ENCODE measurements around the gene PAK6.

PAK6 gene

DNA sequence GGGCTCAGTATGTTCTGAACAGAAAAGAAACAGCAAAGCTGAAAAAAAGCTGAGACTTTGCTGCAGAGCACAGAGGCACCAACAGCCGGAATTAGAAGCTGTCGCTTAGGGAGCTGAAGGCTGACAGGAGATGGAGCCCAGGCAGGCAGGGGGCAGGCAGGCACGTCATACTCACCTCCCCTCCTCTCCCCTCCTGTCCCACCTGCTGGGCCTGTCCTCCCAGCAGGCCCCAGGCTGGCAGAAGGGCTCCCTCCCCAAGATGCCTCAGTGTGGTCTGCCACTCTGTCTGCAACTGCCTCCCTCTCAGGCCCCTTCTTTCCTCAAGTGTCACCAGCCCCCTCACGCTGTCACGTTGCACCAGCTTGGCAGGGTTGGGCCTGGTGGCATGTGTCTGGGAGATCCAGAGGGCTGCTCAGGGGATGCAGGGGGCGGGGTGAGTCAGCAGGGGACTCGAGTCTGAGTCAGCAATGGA lies 47.2 kb downstream of the PAK6 start:
- TF ChIP-seq POLR2AphosphoS5 (IDR thresholded peaks at IDR 0.05; ENCODE audit: low read depth) (no peak), REST (IDR thresholded peaks at IDR 0.05; ENCODE audit: insufficient replicate concordance, low read depth) (no peak), GABPA (IDR thresholded peaks at IDR 0.05; ENCODE audit: low read depth) (no peak), CTCF (IDR thresholded peaks at IDR 0.05; ENCODE audit: insufficient read depth, low read length) (no peak), SPI1 (IDR thresholded peaks at IDR 0.05; ENCODE audit: borderline replicate concordance, low read depth) (no peak)
- Histone ChIP-seq H3K27ac (replicated peaks) (no peak overlapping the region), H3K27me3 (ENCODE audit: insufficient read depth, poor library complexity, severe bottlenecking) (no peaks in the 10 kb centered on the region), H3K4me3 (replicated peaks; ENCODE audit: insufficient read depth, low read length) (no peak overlapping the region)
- DNase-seq (ENCODE audit: low read depth in 1 of 2, low spot score in 1 of 2) = no peak

GRCh38 chr15:40286794-40287193 lies 47.9 kb downstream of the PAK6 start:
- Histone ChIP-seq H3K4me3 (replicated peaks; ENCODE audit: insufficient read depth, low read length) (no peak overlapping the region), H3K27ac (replicated peaks) (no peak overlapping the region), H3K27me3 (ENCODE audit: insufficient read depth, poor library complexity, severe bottlenecking) (no peaks in the 10 kb centered on the region)
- DNase-seq (ENCODE audit: low read depth in 1 of 2, low spot score in 1 of 2) = no peak
- TF ChIP-seq SPI1 (IDR thresholded peaks at IDR 0.05; ENCODE audit: borderline replicate concordance, low read depth) = no peak
- TF ChIP-seq POLR2AphosphoS5 (IDR thresholded peaks at IDR 0.05; ENCODE audit: low read depth) = no peak
- no peak for TF ChIP-seq REST (IDR thresholded peaks at IDR 0.05; ENCODE audit: insufficient replicate concordance, low read depth)
- TF ChIP-seq GABPA (IDR thresholded peaks at IDR 0.05; ENCODE audit: low read depth) = no peak
- TF ChIP-seq CTCF (IDR thresholded peaks at IDR 0.05; ENCODE audit: insufficient read depth, low read length) = no peak

GRCh38 chr15:40287505-40287904 lies 48.6 kb downstream of the PAK6 start:
- Histone ChIP-seq H3K27me3 (ENCODE audit: insufficient read depth, poor library complexity, severe bottlenecking) (no peaks in the 10 kb centered on the region), H3K4me3 (replicated peaks; ENCODE audit: insufficient read depth, low read length) (no peak overlapping the region), H3K27ac (replicated peaks) (no peak overlapping the region)
- TF ChIP-seq GABPA (IDR thresholded peaks at IDR 0.05; ENCODE audit: low read depth) (no peak), SPI1 (IDR thresholded peaks at IDR 0.05; ENCODE audit: borderline replicate concordance, low read depth) (no peak), REST (IDR thresholded peaks at IDR 0.05; ENCODE audit: insufficient replicate concordance, low read depth) (no peak), POLR2AphosphoS5 (IDR thresholded peaks at IDR 0.05; ENCODE audit: low read depth) (no peak), CTCF (IDR thresholded peaks at IDR 0.05; ENCODE audit: insufficient read depth, low read length) (no peak)
- DNase-seq (ENCODE audit: low read depth in 1 of 2, low spot score in 1 of 2) = no peak

All from HL-60 (cell line).